Measurements from ENCODE around the gene AKNA.

AKNA gene

DNA sequence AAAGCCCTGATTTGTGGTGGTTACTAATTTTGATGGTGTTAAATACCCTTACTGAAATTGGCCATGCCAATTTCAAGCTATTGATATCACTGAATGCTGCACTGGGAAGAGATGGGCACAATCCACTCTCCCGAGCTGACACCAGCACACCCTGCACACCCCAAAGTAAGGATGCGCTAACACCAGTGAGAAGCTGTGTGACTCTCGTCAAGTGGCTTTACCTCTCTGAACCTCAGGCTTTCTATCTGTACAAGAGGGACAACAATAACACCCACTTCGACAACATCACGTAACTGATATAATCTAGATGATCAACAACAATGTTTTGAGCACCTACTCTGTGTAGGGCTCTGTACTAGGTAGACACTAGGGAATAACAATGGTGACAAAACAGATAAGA is 8.0 kb upstream of the AKNA start:
- no peak for DNase-seq

DNA sequence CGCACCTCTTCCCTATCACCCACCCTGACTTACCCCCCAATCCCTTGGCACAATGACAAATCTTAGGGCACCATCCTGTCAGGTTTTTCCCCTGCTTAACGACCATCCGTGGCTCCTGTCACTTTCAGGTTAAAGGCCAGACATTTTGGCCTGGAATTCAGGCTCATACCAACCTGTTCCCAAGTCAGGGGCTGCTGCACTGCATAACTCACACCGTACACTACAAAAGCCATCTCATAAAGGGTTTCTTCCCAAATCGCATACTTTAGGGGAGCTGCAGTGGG is 7.5 kb upstream of the AKNA start:
- DNase-seq, result no peak

DNA sequence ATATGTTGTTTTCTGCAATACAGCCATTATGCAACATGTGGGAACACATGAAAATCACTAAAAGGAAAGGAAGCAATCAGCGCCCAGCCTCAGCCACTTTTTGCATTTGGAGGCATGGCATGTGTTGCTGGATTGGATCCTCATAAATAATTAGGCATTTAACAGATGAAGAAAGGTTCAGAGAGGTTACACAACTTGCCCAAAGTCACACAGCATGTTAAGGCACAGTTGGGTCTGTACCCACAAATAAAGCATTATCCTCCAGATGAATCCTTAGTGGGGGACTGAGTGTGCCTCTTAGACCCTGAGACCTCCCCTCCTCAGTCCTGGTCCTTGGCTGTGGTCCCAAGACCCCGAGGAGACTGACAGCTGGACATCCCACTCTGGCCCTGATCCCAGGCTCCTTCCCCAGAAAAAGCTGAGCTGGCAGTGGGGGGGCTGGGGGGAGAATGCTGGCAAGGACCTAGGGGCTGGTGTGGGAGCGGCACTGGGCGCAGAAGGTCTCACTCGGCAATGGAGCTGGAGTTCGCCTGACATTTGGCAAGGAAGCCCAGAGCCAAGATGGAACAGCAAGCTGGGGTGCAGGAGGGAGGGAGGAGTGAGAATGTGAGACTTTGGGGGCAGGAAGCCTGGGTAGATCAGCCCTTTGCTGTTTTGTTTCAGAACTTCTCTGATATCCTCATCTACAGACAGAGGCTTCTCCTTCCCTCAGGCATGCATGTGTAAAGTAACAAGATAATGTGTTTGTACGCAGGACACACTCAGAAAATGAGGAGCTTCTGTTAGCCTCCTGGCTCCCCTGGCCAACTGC is 6.9 kb upstream of the AKNA start:
- DNase-seq, result no peak

DNA sequence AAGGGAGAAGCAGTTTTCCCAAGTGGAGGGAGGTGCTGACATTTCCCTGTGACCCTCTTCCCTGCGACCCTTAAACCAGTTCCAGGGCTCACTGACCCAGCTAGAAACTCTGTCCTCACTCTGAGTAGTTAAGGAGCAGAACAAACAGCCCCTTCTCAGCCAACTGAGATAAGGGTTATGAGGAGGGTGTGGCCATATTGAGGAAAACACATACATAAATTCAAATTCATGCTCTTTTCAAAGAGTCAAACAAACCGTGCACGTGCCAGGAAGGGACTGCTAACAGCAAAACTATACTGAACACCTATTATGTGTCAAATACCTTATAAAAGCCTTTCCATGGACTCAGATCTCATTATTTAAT is 4.9 kb upstream of the AKNA start:
- no peak for DNase-seq

- DNase-seq, result no peak
These were observed 3.2 kb upstream of the AKNA start for GRCh38 chr9:114390952-114391351.

DNA sequence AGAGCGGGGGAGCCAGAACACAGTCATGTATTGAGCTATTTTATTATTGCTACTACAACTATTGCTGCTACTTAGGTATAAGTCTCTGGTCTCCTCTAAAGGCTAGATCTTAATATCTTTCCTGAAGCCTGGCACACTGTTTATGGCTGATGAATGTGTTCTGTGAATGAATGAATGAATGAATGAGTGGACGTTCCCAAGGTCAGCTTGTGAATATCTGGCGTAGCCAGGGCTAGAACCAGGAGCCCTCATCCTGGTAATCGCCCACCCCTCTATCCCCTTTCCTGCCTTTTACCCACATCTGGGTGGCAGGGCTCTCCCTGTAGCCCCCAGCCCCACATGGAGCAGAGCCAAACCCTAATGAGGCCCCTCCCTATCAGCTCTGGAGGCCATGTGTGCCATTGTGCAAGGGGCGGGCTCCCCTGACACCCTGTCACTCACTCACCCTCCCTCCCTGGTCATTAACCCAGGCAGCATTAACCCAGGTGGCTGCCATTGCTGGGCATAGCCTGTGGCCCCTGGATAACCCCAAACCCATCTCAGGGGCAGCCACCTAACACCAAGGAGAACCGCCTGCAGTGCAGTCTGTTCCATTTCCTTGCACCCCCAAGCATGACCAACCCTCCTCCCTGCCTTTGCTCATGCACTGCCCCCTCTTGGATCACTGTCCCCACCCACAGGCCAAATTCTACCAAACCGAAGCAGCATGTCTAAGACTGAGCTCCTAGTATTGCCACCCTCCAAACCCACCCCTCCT is 2.0 kb upstream of the AKNA start:
- DNase-seq, result no peak

- DNase-seq, result no peak
These were observed 1.1 kb upstream of the AKNA start for GRCh38 chr9:114388764-114389375.

DNA sequence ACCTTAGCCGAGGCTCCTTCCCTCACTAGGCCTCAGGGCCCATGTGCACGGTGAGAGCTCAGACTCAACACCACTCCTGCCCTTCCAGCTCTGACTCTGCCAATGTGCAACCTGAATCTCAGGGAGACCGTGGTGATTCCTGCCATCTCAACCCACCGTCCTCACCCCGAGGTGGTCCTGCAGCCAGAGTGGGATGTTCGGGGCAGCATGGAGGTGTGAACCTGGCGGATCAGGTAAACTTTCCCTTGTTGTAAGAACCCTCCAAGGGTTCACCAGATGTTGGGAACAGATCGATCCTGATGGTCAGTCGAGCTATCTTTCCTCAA is 538 bp upstream of the AKNA start:
- no peak for DNase-seq

GRCh38 chr9:114386886-114387679 is 699 bp downstream of the AKNA start:
- no peak for DNase-seq

GRCh38 chr9:114386361-114386885 is 1.4 kb downstream of the AKNA start:
- no peak for DNase-seq

DNA sequence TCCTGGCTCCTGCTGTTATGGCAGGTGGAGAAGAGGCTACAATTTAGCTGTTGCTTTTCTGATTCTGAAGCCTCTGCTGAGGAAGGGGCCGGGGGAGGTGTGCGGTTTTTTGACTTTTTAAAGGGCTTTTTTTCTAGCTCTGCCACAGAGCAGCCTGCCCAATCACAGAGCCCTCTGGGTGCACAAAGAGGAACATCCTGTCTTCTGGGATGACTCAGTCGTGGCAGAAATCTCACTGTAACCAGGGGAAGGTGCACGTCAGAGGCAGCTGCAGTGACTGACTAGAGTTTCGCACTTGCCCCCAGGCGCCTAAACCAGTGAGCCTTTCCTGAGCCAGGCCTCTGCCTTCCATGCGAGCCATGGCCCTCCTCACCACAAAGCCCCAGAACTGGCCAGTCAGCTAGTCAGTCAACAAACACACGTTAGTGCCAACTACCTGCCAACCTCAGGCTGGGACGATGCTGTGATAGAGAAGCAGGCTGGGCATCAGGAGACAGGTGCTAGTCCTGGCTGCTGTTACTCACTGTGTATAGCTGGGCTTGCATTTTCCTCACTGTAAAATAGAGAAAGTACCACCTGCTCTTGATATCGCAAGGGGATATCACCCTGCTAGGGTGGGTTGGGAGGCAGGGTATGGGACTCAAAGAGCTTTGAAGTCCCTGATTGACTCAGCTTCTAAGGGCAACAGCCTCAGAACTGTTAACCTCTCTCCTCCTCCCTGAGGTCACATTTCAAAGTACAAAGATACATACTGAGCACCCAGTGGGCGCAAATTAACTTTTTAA is 2.2 kb downstream of the AKNA start:
- no peak for DNase-seq

DNA sequence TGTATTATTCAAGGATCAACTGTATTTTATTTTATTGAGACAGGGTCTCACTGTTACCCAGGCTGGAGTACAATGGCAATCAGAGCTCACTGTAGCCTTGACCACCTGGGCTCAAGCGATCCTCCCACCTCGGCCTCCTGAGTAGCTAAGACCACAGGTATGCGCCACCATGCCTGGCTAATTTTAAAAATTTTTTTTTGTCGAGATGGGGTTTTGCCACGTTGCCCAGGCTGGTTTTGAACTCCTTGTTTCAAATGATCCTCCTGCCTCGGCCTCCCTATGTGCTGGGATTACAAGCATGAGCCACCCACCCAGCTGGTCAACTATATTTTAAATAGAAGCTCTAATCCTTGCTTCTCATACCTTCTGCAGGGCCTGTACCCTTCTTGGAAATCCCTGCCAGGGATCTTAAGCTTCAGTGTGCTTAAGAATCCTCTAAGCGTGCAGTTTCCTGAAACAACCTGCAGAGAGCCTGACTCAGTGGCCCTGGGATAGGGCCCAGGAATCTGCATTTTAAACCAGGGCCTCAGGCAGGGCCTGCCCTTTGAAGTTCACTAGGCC is 2.9 kb downstream of the AKNA start:
- DNase-seq, result no peak

GRCh38 chr9:114384341-114384740 is 3.4 kb downstream of the AKNA start:
- no peak for DNase-seq

DNA sequence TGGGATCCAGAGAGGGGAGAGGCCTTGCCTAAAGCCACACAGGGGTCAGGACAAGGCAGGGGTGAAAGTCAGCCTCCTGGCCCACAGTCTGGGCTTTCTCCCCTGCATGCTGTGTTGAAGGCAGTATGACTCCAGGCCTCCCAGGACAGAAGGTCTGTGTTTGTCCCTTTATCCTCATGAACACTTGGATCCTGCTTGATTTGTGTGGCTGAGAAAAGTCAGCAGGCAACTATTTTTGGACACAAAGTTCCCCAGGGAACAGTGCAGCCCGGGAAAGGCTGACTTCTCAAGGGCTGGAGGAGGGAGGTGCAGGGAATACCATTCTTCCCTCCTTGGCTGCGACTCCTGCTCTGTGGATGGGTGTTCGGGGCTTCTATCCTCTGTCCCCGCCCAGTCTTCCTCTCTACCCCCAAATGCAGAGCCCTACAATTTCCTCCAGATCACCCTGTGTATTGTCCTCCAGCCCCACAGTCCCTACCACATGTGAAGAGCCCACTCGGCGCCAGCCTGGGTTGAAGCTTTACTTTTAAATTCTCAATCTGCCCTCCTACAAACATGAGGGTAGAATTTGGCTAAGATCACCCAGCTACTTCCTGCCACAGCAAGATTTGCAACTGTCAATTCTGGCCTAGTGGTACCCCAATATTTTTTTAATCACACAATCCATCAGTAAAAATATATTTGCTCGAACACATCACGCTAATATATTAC is 4.1 kb downstream of the AKNA start:
- no peak for DNase-seq

GRCh38 chr9:114382699-114383520 is 4.9 kb downstream of the AKNA start:
- DNase-seq, result no peak

GRCh38 chr9:114378883-114379282 is 8.9 kb downstream of the AKNA start:
- DNase-seq, result no peak

DNA sequence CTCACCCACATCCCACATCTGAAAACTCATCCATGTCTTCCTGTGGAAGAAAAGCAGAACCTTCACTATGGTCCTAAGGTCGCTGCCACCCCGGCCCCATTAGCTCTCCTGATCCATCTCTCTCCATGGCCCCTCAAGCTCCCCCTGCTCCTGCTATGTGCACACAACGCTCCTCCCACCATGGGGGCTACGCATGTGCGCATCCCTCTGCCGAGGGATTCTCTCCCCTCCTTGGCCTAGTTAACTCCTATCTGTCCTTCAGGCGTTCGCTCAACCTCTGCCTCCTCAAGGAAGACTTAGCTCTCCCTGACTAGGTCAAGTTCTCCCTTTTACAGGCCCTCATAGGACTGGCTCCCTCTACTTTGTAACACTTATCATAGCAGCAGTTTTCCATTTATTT is 9.8 kb downstream of the AKNA start:
- DNase-seq, result no peak

- DNase-seq, result no peak
These were observed 11.0 kb downstream of the AKNA start for GRCh38 chr9:114376586-114377445.

DNA sequence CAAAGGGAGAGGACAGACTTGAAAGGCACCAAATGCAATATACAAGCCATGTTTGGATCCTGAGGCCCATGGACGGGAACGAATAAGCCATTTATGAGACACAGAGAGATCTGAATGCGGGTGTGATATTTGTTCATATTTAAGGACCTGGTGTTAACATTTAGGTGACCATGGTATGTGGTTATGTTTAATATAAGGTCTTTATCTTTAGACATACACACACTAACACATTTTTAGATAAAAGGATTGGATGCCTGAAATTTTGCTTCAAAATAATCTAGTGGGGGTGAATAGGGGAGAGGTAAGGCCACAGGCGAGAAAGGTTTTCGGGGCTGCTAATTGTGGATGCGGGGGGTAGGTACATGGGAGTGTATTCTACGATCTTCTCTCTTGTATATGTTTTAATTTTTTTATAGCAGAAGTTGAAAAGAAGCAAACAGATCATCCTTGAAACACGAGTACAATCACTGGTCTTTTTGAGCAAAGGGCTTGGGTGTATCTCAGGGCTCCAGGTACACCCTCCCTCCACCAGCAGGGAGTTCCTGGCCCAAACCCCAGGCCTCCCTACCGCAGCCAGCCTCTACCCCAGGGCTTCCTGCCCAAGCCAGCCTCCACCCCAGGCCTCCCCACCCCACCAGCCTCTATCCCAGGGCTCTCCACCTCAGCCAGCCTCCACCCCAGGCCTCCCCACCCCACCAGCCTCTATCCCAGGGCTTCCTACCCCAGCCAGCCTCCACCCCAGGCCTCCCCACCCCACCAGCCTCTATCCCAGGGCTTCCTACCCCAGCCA is 12.2 kb downstream of the AKNA start:
- no peak for DNase-seq
